ENCODE measurements around the gene SPG7. TPM values are rescaled to one million over a fixed set of nuclear protein-coding genes. Genes with fewer than 3 reads are reported as not detected.

The SPG7 gene
- total and polyA plus RNA-seq, 9 of the 15 experiments (the other 6 are each of a cell fraction or from before 2014, with no cell fraction given) = 5.8 to 89.1 (median 49.4) TPM

GRCh38 chr16:89560378-89561141 lies 52.4 kb downstream of the SPG7 start, which contains the start of gene RPL13 (continued):
- TF ChIP-seq CEBPZ (IDR thresholded peaks at IDR 0.05; ENCODE audit: borderline replicate concordance, low read depth, low read length) (no peak), NR0B1 (IDR thresholded peaks at IDR 0.05; ENCODE audit: partially characterized antibody) (no peak), CREB5 (CRISPR knock-in tag; IDR thresholded peaks at IDR 0.05) (no peak), NBN (IDR thresholded peaks at IDR 0.05; ENCODE audit: low read depth) (no peak), ZNF766 (CRISPR knock-in tag; conservative IDR thresholded peaks at IDR 0.05) (peak; percentile 66; the same call in 1 of the 2 replicates), NR4A1 (CRISPR knock-in tag; IDR thresholded peaks at IDR 0.05) (no peak), NR4A1 (tag; IDR thresholded peaks at IDR 0.05) (0 out of 2 replicates have a peak, but pooled peaks have one; percentile 41), ZNF655 (CRISPR knock-in tag; IDR thresholded peaks at IDR 0.05) (no peak), ETV6 (IDR thresholded peaks at IDR 0.05; ENCODE audit: borderline replicate concordance in 1 of 2, low read depth in 2 of 2, low read length in 1 of 2) (no peak), ETV6 (CRISPR knock-in tag; IDR thresholded peaks at IDR 0.05; ENCODE audit: borderline replicate concordance) (no peak), AFF1 (IDR thresholded peaks at IDR 0.05; ENCODE audit: low read depth in 1 of 2, partially characterized antibody in 2 of 2) (peak; percentile 39 to 87), ZNF124 (CRISPR knock-in tag; IDR thresholded peaks at IDR 0.05) (no peak), TAF1 (IDR thresholded peaks at IDR 0.05; ENCODE audit: control insufficient read depth, extremely low read depth, insufficient read depth, low read length, severe bottlenecking) (peak; percentile 99)
